Suppressor macrophage treated with lipopolysaccharide for 4 hours (primary cell): ENCODE results near the gene PCDHGA9.
"Not testable (repeated sequence)": the region's sequence is repeated elsewhere in the genome, so short reads cannot be mapped to it uniquely, and the experiment has no call there.

Experiments
- DNase-seq: peaks from one replicate; pipeline ENCODE4 v3.0.0-alpha.2; 2020

Gene PCDHGA9

GRCh38 chr5:141414548-141415274, 12.1 kb downstream of the PCDHGA9 start:
- DNase-seq = not testable (repeated sequence)

GRCh38 chr5:141415275-141415618, 12.7 kb downstream of the PCDHGA9 start:
- DNase-seq = not testable (repeated sequence)

GRCh38 chr5:141417494-141418172, 15.1 kb downstream of the PCDHGA9 start, which contains the start of gene PCDHGB7:
PCDHGB7 (plus strand) TSS chr5:141417677; CDS start chr5:141417860, 183 bp downstream.
- DNase-seq = peak; percentile 88

- DNase-seq = no peak
Measured at GRCh38 chr5:141419074-141419880, 16.7 kb downstream of the PCDHGA9 start.

GRCh38 chr5:141420855-141421488, 18.4 kb downstream of the PCDHGA9 start, which contains the start of gene PCDHGA11:
PCDHGA11 (plus strand) TSS chr5:141421051; CDS start chr5:141421228, 177 bp downstream.
- peak; percentile 82 for DNase-seq

- DNase-seq = no peak
Measured at GRCh38 chr5:141421489-141421855, 18.9 kb downstream of the PCDHGA9 start.

GRCh38 chr5:141422742-141423291, 20.2 kb downstream of the PCDHGA9 start:
- no peak for DNase-seq

- no peak for DNase-seq
Measured at GRCh38 chr5:141427783-141428426, 25.3 kb downstream of the PCDHGA9 start.

DNA sequence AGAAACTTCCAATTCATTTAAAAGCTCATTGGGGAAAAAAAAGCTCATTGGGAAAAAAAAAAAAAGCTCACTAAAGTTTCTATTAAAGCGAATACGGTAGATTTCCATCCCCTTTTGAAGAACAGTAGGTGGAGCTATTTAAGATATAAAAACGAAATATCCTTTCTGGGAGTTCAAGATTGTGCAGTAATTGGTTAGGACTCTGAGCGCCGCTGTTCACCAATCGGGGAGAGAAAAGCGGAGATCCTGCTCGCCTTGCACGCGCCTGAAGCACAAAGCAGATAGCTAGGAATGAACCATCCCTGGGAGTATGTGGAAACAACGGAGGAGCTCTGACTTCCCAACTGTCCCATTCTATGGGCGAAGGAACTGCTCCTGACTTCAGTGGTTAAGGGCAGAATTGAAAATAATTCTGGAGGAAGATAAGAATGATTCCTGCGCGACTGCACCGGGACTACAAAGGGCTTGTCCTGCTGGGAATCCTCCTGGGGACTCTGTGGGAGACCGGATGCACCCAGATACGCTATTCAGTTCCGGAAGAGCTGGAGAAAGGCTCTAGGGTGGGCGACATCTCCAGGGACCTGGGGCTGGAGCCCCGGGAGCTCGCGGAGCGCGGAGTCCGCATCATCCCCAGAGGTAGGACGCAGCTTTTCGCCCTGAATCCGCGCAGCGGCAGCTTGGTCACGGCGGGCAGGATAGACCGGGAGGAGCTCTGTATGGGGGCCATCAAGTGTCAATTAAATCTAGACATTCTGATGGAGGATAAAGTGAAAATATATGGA, 27.9 kb downstream of the PCDHGA9 start, which contains the start of gene PCDHGA12:
TSS of gene PCDHGA12 (plus strand) at position 176 of the 782 bp plus-strand sequence. CDS start at position 429, 253 bp downstream.
- DNase-seq = peak; percentile 85

DNA sequence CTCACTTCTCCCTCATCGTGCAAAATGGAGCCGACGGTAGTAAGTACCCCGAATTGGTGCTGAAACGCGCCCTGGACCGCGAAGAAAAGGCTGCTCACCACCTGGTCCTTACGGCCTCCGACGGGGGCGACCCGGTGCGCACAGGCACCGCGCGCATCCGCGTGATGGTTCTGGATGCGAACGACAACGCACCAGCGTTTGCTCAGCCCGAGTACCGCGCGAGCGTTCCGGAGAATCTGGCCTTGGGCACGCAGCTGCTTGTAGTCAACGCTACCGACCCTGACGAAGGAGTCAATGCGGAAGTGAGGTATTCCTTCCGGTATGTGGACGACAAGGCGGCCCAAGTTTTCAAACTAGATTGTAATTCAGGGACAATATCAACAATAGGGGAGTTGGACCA, 28.7 kb downstream of the PCDHGA9 start:
- DNase-seq = peak; percentile 29

DNA sequence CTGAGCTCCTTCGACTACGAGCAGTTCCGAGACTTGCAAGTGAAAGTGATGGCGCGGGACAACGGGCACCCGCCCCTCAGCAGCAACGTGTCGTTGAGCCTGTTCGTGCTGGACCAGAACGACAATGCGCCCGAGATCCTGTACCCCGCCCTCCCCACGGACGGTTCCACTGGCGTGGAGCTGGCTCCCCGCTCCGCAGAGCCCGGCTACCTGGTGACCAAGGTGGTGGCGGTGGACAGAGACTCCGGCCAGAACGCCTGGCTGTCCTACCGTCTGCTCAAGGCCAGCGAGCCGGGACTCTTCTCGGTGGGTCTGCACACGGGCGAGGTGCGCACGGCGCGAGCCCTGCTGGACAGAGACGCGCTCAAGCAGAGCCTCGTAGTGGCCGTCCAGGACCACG, 29.7 kb downstream of the PCDHGA9 start:
- not testable (repeated sequence) for DNase-seq

GRCh38 chr5:141432726-141433125, 30.1 kb downstream of the PCDHGA9 start:
- not testable (repeated sequence) for DNase-seq

DNA sequence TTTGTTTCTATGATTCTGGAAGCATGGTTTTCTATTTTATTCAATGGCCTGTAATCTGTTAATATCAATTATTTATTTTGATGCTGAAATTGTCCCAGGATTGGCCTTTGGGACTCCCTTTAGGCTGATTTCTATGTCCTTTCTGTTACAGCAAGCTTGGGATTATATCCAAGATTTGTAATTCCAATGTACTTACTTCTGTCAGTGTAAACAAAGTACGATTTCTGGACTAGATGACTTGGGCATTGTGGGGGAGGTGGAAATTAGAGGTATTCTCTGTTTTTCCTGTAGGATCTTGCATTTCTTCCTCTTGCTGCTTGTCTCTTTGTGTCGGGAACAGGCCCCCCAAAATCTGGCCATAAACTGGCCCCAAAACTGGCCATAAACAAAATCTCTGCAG, 31.4 kb downstream of the PCDHGA9 start:
- no peak for DNase-seq

DNA sequence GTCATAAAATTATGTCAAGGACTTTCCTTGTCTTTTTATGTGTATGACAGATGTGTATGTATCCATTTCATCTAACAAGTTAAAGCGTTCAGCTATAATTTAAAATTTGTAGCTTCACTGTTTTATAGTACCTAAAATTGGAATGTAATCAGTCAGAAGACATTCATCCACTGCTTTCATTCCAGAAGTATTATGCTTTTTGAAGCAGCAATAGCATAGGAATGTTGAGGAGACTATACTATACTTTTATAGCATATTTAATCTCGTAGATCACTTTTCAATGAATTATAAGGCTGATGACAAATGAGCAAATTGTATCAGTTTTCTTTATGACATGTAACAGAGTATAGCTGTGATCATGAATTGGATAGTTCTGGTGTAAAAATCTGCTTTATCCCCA, 34.6 kb downstream of the PCDHGA9 start:
- DNase-seq = no peak

- DNase-seq = no peak
Measured at GRCh38 chr5:141439411-141440141, 37.0 kb downstream of the PCDHGA9 start.

GRCh38 chr5:141440341-141440740, 37.8 kb downstream of the PCDHGA9 start:
- no peak for DNase-seq

GRCh38 chr5:141441571-141442170, 39.1 kb downstream of the PCDHGA9 start:
- DNase-seq = no peak
